Ishikawa (cell line): ENCODE data around the gene SMC1A.

ENCODE experiments used
- CEBPB ChIP-seq: IDR thresholded peaks from 2 replicates; pipeline ENCODE4 v1.6.1; 2012
- CREB1 ChIP-seq: IDR thresholded peaks from 2 replicates; pipeline ENCODE4 v1.6.1; 2012; ENCODE audit warnings: low read depth
- EGR1 ChIP-seq: IDR thresholded peaks from 2 replicates; pipeline ENCODE4 v1.6.1; 2012
- EP300 ChIP-seq: IDR thresholded peaks from 2 replicates; pipeline ENCODE4 v1.6.1; 2012; ENCODE audit warnings: borderline replicate concordance
- FOXM1 ChIP-seq: IDR thresholded peaks from 2 replicates; pipeline ENCODE4 v1.6.1; 2012; ENCODE audit warnings: low read depth, borderline replicate concordance
- NFIC ChIP-seq: IDR thresholded peaks from 2 replicates; pipeline ENCODE4 v1.6.1; 2012
- RAD21 ChIP-seq: IDR thresholded peaks from 2 replicates; pipeline ENCODE4 v1.6.1; 2012; ENCODE audit warnings: low read depth
- TAF1 ChIP-seq: IDR thresholded peaks from 2 replicates; pipeline ENCODE4 v1.6.1; 2012; ENCODE audit warnings: low read depth, mild to moderate bottlenecking
- TCF12 ChIP-seq: IDR thresholded peaks from 2 replicates; pipeline ENCODE4 v1.6.1; 2012; ENCODE audit warnings: low read depth
- TEAD4 ChIP-seq: IDR thresholded peaks from 2 replicates; pipeline ENCODE4 v1.6.1; 2012
- YY1 ChIP-seq: IDR thresholded peaks from 2 replicates; pipeline ENCODE4 v1.6.1; 2012; ENCODE audit warnings: low read depth
- ZBTB7A ChIP-seq: IDR thresholded peaks from 2 replicates; pipeline ENCODE4 v1.6.1; 2012; ENCODE audit warnings: low read depth
- TF ChIP-seq, protein P1 (sequence below): IDR thresholded peaks from 2 replicates; pipeline ENCODE4 v1.6.1; 2012; ENCODE audit warnings: low read depth, mild to moderate bottlenecking
- TF ChIP-seq, protein P2 (sequence below): IDR thresholded peaks from 2 replicates; pipeline ENCODE4 v1.6.1; 2012
- TF ChIP-seq, protein P3 (sequence below): IDR thresholded peaks from 2 replicates; pipeline ENCODE4 v1.6.1; 2012

The SMC1A gene

DNA sequence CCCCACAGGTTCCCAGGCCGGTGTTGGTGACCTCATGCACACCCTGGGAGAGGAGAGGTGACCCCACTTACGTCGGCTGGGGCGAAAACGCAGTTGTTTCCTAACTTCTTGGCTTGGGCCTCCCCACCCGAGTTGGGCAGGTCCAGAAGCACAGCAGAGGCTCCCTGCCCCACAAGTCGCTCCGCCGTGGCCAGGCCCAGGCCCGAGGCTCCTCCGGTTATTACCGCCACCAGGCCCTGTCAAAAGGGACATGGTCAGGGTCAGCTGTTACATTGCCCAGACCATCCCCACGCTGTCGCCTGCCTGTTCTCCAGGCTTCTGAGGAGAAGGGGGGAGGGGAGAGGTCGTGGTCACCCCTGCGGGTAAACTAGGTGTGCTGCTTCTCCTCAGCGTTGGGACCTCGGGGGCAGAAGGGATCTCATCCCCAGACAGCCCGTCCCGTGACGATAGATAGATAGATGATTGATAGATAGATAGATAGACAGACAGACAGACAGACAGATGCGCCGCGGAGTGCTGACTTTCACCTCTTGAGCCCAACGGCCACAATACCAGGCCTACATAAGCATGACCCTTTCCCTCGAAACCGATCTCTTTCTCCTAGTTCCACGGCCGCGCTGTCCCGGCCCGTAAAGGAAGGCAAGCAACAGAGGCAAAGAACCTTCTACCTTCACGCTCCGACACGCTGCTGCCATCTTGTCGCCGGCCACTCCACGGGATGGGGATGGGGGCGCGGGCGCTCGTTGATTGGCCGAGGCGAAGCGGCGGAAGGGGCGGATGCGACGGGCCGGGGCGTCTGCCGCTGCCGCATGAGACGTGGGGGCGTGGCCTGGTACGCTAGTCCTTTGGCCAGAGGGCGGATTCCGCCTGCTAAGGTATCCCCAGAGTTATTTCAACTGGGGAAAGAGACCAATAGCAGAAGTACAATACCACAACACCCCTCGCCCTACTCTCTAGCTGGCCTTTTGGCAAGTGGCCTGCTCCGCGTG lies 11.5 kb upstream of the SMC1A start, which contains the start of gene HSD17B10:
HSD17B10 (minus strand) TSS at position 720 of the 989 bp plus-strand sequence; CDS start at position 695, 25 bp downstream.
- TF ChIP-seq FOXM1: no peak
- TF ChIP-seq YY1: peak; percentile 89
- TF ChIP-seq TAF1: peak; percentile 81
- no peak for TF ChIP-seq NFIC

DNA sequence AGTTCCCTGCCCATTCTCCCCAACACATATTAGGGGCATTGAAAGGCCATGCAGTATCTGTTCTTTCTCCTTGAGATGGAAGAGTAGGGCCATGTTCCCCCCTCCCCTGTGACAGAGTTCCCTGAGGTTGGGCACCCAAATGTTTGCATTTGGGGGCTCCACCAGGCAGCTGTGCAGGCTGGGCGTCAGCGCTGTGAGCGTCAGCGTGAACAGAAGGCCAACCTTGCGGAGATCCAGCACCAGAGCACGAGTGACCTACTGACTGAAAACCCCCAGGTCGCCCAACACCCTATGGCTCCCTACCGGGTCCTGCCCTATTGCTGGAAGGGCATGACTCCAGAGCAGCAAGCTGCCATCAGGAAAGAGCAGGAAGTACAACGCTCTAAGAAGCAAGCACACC lies 7.8 kb upstream of the SMC1A start:
- no peak for TF ChIP-seq CREB1
- TF ChIP-seq, protein P1, sequence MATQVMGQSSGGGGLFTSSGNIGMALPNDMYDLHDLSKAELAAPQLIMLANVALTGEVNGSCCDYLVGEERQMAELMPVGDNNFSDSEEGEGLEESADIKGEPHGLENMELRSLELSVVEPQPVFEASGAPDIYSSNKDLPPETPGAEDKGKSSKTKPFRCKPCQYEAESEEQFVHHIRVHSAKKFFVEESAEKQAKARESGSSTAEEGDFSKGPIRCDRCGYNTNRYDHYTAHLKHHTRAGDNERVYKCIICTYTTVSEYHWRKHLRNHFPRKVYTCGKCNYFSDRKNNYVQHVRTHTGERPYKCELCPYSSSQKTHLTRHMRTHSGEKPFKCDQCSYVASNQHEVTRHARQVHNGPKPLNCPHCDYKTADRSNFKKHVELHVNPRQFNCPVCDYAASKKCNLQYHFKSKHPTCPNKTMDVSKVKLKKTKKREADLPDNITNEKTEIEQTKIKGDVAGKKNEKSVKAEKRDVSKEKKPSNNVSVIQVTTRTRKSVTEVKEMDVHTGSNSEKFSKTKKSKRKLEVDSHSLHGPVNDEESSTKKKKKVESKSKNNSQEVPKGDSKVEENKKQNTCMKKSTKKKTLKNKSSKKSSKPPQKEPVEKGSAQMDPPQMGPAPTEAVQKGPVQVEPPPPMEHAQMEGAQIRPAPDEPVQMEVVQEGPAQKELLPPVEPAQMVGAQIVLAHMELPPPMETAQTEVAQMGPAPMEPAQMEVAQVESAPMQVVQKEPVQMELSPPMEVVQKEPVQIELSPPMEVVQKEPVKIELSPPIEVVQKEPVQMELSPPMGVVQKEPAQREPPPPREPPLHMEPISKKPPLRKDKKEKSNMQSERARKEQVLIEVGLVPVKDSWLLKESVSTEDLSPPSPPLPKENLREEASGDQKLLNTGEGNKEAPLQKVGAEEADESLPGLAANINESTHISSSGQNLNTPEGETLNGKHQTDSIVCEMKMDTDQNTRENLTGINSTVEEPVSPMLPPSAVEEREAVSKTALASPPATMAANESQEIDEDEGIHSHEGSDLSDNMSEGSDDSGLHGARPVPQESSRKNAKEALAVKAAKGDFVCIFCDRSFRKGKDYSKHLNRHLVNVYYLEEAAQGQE: no peak
- TF ChIP-seq YY1: no peak
- TF ChIP-seq, protein P2, sequence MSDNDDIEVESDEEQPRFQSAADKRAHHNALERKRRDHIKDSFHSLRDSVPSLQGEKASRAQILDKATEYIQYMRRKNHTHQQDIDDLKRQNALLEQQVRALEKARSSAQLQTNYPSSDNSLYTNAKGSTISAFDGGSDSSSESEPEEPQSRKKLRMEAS: no peak
- no peak for TF ChIP-seq TEAD4
- no peak for TF ChIP-seq EP300
- no peak for TF ChIP-seq EGR1
- no peak for TF ChIP-seq TCF12
- TF ChIP-seq, protein P3, sequence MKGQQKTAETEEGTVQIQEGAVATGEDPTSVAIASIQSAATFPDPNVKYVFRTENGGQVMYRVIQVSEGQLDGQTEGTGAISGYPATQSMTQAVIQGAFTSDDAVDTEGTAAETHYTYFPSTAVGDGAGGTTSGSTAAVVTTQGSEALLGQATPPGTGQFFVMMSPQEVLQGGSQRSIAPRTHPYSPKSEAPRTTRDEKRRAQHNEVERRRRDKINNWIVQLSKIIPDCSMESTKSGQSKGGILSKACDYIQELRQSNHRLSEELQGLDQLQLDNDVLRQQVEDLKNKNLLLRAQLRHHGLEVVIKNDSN: no peak
- no peak for TF ChIP-seq NFIC
- TF ChIP-seq ZBTB7A: no peak
- no peak for TF ChIP-seq TAF1
- no peak for TF ChIP-seq FOXM1
- no peak for TF ChIP-seq RAD21
- TF ChIP-seq CEBPB: no peak

DNA sequence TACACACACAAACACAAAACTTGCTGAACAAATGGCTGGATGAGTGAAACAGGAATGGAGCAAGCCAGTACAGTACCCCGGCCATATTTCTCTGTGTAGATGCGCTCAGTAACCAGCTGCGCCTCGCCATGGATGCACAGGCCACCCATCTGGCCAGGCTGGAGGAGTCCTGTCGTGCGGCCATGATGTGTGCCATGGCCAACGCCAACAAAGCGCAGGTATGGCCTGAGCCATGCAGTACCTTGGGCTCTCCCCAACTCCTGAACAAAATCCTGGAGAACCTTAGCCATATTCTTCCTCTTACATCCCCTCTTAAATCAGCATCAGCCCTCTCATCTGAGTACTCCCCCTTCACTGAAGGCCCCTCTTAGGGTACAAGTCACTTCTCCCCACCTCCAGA lies 7.3 kb upstream of the SMC1A start:
- TF ChIP-seq, protein P3: no peak
- TF ChIP-seq CEBPB: no peak
- no peak for TF ChIP-seq ZBTB7A
- TF ChIP-seq TAF1: no peak
- no peak for TF ChIP-seq TEAD4
- TF ChIP-seq EP300: no peak
- TF ChIP-seq, protein P1: no peak
- no peak for TF ChIP-seq YY1
- no peak for TF ChIP-seq NFIC
- no peak for TF ChIP-seq CREB1
- no peak for TF ChIP-seq FOXM1
- TF ChIP-seq EGR1: no peak
- TF ChIP-seq RAD21: no peak
- TF ChIP-seq, protein P2: no peak
- TF ChIP-seq TCF12: no peak

DNA sequence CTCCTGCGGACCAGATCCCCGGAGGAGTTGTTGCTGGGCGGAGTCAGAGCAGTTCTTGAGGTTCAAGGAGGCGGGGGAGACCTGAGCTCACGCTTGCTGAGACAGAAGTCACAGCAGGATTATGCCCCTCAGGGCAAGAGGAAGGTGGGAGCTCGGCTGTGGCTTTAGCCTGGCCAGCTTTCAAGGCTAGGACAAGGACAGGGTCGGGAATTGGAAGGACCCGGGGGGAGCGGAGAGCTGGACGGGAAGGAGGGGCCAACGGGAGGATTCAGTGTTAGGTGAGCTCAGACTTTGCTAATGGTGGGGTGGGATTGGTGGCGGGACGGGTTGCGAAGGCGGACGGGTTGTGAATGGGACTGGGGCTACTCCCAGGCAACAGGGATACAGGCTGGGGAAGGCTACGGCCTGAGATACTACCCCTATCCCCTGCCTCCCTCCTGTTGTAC lies 430 bp upstream of the SMC1A start, which contains the start of gene RIBC1:
RIBC1 (plus strand) TSS at position 13 of the 446 bp plus-strand sequence. CDS start 3,404 bp downstream, outside the sequence.
- no peak for TF ChIP-seq RAD21
- no peak for TF ChIP-seq FOXM1
- TF ChIP-seq, protein P1: no peak

DNA sequence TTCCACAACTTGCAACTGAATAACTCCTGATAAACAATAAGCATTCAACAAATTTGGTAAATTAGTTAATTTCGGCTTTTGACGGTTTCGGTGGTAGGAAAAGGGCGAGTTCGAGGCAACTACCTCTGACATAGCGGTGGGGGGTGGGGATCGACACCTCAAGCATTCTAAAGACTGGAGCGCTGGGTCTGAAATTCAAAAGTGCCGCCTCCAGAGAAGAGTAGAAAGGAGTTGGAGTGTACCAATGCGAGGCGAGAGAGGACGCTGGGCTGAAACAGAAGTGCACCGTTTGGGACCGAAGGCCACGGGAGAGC lies 725 bp downstream of the SMC1A start:
- TF ChIP-seq TEAD4: no peak
- TF ChIP-seq TAF1: no peak
- TF ChIP-seq CREB1: no peak
- TF ChIP-seq TCF12: no peak
- no peak for TF ChIP-seq ZBTB7A
- TF ChIP-seq FOXM1: no peak
- TF ChIP-seq, protein P3: no peak
- TF ChIP-seq EGR1: no peak
